Stimulated activated CD4-positive, alpha-beta T cell treated with anti-CD3 and anti-CD28 coated beads, Interleukin-12 subunit alpha, Interleukin-12 subunit beta, amount 100 ng/mL, for 4 hours (primary cell): ENCODE measurements around the gene HNMT.

Experiments
- DNase-seq: peaks from one replicate; pipeline ENCODE4 v3.0.0-alpha.2; 2020

The HNMT gene

DNA sequence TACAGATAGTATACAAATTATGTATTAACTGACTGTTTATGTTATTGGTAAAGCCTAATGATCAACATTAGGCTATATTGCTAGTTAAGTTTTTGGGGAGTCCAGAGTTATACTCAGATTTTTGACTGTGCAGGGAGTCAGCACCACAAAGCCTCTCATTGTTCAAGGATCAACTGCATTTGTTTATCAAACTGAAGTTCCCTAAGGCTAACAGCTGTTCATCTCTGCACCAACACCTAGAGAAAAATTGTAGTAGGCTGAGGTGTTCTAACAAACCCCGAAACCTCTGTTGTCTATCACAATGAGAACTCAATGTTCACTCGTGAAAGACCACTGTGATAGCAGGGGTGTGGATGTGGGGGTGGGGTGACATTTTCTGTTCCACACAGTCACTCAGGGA lies 97.7 kb downstream of the HNMT start:
- no peak for DNase-seq

DNA sequence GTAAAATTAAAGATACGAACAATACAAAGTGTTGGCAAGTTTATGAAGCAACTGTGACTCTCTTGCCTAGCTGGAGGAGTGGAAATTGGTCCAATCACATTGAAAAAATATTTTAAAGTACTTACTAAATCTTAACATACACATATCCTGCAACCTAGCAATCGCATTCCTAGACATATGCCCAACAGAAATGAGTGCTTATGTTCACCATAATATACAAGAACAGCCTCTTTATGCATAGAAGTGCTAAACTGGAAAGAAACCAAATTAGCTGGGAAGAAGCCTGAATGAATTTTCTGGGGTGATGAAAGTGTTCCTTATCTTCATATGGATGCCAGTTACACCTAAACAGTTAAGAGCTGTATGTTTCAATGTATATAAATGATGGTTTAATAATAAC lies 98.9 kb downstream of the HNMT start:
- no peak for DNase-seq
